HepG2 (cell line): ENCODE results near the gene HYAL2.
"Not testable (repeated sequence)": the region's sequence is repeated elsewhere in the genome, so short reads cannot be mapped to it uniquely, and the experiment has no call there.

Experiments
- CEBPB ChIP-seq: IDR thresholded peaks from 2 replicates; pipeline ENCODE4 v1.6.1; 2011; ENCODE audit warnings: low read depth, low read length, improper control_type of control experiment, borderline replicate concordance
- CTCF ChIP-seq: sonication (generic); formaldehyde crosslinking; IDR thresholded peaks from 2 replicates; pipeline ENCODE4 v1.5.0; 2020; ENCODE audit warnings: mild to moderate bottlenecking, missing genetic modification reagents, moderate library complexity
- HDAC1 ChIP-seq: sonication (generic); formaldehyde crosslinking; IDR thresholded peaks from 2 replicates; pipeline ENCODE4 v1.5.1; 2020; ENCODE audit warnings: mild to moderate bottlenecking, missing genetic modification reagents
- HNF1B ChIP-seq: sonication (generic); formaldehyde crosslinking; IDR thresholded peaks from 2 replicates; pipeline ENCODE4 v1.5.1; 2020; ENCODE audit warnings: mild to moderate bottlenecking, moderate library complexity, missing genetic modification reagents
- IKZF4 ChIP-seq: sonication (generic); formaldehyde crosslinking; IDR thresholded peaks from 2 replicates; pipeline ENCODE4 v1.5.1; 2020; ENCODE audit warnings: borderline replicate concordance, mild to moderate bottlenecking, low read depth, missing genetic modification reagents; ENCODE audit errors: not compliant biosample characterization
- KLF12 ChIP-seq: sonication (generic); formaldehyde crosslinking; IDR thresholded peaks from 2 replicates; pipeline ENCODE4 v1.4.0; 2020; ENCODE audit warnings: missing genetic modification reagents, borderline replicate concordance
- RBM22 ChIP-seq: fragments of 200-400 bp; formaldehyde crosslinking; optimal IDR thresholded peaks from 2 replicates; pipeline ENCODE3; 2017; ENCODE audit warnings: mild to moderate bottlenecking, low read length, moderate library complexity
- SOX6 ChIP-seq, 2 experiments: fragments of 450-650 bp in 1 of 2; sonication (generic) in 1 of 2; formaldehyde crosslinking in 1 of 2; IDR thresholded peaks; 2 replicates each; pipeline versions ENCODE4 v1.4.0 to v1.6.1; 2017 to 2020; ENCODE audit warnings: antibody characterized with exemption in 1 of 2, mild to moderate bottlenecking in 1 of 2, missing genetic modification reagents in 1 of 2
- SP2 ChIP-seq: sonication (generic); formaldehyde crosslinking; IDR thresholded peaks from 2 replicates; pipeline ENCODE4 v1.5.1; 2020; ENCODE audit warnings: mild to moderate bottlenecking, missing genetic modification reagents
- ZFP62 ChIP-seq: sonication (generic); formaldehyde crosslinking; IDR thresholded peaks from 2 replicates; pipeline ENCODE4 v1.4.0; 2020; ENCODE audit warnings: missing genetic modification reagents

GRCh38 chr3:50312041-50312440, 10.5 kb downstream of the HYAL2 start:
- TF ChIP-seq ZFP62 (CRISPR knock-in tag); HNF1B (CRISPR knock-in tag); CTCF (CRISPR knock-in tag); RBM22; IKZF4 (CRISPR knock-in tag); SP2 (CRISPR knock-in tag); CEBPB; HDAC1 (CRISPR knock-in tag); KLF12 (CRISPR knock-in tag); SOX6 (IDR thresholded peaks at IDR 0.05); SOX6 (CRISPR knock-in tag; IDR thresholded peaks at IDR 0.05): not testable (repeated sequence)
